GM18502 (cell line): ENCODE data around the gene CYB561.
A peak's percentile ranks its signal among the peaks of the same experiment; 100 is the strongest.

Source experiments
- ATAC-seq: cut with Tn5 transposase; IDR thresholded peaks from one replicate; pipeline ENCODE4 v1.9.1; 2021; ENCODE audit warnings: mild to moderate bottlenecking; ENCODE audit not compliant: unreplicated experiment, poor library complexity

The CYB561 gene

DNA sequence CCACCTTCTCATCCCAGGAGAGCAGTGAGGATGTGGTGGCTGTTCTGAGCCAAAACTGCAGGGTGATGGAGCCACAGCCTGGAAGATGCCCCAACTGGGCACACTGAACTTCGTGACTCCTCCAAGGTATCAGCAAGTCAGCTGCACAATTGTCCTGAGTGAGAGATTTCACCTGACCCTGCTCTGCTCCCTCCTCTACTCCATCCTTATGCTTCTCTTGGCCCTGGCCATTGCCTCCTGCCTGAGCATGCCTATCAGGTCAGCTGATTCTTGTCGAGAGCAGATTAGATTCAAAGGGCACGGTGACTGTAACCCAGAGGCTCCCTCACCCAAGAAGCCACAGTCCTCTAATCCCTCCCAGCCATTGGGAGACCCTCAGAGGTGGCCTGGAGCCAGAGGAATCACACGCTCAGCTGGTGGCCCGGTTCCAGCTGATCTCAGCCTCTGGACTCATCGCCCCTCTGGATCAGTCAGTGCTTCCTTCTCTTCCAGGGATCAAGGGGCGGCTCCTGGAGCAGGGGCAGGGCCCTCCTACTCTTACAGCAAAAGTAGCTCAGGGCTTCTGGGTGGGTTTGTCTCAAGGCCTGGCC is 7.0 kb upstream of the CYB561 start:
- no peak for ATAC-seq

DNA sequence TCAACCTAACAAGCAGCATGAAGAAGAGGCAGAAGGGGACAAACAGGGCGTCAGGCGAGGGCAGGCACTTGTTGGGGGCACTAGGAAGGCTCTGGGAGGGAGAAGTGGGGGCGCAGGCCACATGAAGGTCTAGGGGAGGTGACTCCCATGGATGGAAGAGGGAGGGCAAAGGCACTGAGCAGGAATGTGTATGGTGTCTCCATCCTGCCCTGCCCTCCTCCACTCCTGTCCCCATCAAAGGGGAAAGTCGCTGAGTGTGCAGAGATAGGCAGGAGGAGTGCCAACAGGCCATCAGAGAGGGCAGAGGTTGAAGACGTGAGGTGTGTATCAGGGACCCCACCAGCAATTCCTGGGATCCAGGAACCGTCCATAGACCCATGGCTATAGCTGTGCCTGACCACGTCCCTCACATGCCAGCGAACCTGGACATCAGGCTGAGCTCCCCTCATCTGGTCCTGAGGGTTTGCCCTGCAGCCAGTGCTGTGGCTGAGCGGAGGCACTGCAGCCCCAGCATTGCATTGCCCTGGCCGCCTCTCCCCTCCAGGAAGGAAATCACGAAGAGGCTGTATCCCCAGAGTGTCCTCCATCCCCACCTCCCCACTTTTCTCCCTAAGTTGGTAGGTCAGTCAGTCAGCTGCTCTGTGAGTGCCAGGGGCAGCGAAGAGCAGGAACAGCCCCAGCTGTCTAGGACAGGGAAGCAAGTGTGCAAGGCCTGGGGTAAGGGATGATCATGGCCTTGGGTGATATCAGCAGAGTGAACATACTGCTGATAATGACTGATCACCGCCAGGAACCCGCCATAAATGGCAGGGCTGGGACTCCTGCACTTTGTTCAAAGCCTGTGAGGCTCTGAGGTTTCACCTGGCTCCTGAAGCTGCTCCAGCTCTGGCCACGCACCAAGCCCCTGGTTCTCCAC is 6.2 kb upstream of the CYB561 start:
- ATAC-seq: no peak

DNA sequence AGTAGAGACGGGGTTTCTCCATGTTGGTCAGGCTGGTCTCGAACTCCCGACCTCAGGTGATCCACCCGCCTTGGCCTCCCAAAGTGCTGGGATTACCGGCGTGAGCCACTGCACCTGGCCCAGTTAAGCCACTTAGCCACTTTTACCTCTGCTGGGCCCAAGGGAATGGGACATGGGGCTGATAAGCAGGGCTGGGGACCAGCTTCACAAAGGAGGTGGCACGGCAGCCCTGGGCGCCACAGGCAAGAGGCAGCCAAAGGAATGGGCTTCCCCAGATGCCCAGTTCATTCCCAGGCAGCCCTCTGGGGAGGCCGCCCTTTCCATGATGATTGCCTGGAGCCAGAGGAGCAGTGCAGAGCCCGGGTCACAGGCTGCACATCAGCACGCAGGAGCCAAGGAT is 5.0 kb upstream of the CYB561 start:
- no peak for ATAC-seq

DNA sequence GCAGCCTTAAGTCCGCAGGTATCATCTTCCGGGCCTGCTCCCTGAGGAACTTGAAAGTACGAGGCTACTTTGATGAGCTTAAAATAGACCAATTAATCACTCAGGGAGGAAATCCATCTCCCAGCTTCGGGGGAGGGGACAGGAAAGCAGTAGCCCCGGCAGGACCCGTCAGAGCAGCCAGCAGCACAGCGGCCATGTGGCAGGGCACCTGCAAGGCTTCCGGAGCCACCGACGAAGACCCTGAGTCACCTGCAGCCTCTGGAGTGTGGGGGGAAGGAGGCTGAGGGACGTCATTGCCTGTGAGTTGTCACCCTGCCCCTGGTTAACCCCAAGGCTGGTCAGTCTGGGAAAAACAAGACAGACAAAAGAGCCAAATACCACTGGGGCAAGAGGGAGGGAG is 4.4 kb upstream of the CYB561 start:
- no peak for ATAC-seq

DNA sequence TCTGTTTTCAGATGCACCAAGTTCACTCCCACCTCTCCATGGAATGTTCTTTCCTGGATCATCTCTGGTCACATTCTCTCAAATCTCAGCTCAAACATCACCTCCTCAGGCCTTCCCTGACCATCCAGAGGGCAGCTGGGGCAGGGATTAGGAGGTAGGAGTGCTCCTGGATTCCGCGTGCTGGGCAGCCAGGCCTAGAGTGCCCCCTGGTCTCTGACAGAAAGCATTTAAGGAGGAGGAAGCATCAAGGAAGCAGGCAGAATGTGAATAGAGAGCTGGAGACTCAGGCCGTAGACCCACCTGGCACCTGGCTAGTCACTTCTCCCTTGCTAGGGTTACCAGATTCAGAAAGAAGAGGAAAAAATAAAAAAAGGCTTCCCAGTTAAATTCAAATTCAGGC is 2.5 kb upstream of the CYB561 start:
- ATAC-seq: no peak

DNA sequence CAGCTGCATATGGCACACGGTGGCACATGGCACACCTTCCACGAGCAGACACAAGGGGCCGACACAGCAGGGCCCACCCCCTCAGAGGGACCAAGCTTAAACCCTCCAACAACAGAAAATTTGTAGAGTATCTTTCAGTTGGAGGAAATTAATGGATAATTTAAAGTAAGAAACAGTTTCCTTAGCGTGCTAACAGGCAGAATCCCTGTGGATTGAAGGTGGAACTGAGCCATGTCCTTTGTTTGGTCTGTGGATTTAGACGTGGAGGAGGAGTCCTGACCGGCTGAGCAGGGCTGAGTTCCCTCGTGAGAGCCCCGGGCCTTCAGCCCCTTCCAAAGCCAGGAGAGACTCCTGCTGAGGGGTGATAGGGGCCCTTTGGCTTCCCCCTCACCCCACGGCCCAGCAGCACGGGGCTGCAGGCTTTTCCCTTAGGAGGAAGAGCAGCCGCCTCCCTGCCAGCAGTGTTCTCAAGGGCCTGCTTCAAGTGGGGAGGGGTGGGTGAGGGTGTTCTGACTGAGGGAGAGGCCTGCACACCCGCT is 1.4 kb upstream of the CYB561 start:
- no peak for ATAC-seq

DNA sequence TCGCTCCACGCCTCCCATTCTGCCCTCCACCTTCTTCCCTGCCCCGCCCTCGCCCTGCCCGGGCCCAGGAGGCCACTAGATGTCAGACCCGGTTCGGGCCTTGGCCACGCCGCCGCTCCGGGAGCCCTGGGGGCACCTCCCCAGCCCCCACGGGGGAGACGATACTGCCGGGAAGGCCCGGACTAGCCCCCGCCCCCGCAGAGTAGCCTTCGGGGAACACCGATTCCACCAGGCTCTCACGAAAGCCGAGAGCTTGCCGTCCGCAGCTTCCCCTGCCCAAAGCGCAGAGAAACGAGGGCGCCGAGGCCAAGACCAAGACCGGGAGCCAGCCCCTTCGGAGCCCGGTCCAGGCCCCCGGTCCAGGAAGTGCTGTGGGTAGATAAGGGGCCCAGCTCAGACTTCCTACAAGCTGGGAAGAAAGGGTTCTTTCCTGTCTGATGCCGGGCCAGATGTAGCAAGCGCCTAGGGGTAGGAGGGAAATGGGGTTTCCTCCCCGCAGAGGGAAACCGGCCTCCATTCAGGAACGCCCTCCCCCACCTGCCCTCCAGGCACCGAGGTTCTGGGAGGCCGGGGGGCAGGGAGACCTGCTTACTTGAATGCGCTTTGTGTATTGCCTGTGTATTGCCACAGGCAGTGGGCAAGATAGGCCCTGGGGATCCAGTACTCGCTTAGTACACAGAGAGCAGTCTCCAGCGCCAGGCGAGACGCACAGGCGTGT is 806 bp upstream of the CYB561 start:
- peak; percentile 34 for ATAC-seq

DNA sequence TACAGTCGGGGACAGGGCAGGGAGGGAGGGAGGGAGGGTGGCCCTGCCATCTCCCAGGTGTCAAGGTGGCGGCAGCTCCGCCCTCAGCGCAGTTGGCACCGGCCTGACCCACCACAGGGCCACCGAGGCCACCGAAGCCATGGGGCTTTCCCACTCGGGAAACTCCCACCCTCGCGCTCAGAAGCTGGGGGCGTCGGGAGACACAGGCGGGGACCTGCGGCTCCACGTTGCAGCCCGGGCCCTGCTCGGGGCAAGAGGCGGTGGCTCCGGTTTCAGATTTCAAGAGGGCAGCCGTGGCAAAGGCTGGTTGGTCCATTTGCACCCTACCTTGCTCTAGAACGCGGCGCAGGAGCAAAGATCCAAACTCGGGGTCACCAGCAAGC is 544 bp downstream of the CYB561 start:
- peak; percentile 32 for ATAC-seq

DNA sequence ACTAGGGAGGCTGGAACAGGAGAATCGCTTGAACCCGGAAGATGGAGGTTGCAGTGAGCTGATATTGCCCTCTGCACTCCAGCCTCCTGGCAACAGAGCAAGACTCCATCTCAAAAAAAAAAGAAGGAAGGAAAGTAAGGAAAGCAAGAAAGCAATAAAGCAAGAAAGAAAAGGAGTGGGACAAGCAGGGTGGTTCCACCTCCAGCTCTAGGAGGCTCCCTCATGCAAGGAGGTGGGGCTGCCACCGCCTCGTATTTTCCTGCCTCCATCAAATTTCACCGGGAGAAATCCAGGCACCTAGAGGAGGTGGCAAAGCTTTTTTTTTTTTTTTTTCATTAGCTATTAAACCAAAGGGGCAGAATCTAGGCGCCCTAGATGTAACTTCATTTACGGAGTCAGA is 1.0 kb downstream of the CYB561 start:
- ATAC-seq: no peak

DNA sequence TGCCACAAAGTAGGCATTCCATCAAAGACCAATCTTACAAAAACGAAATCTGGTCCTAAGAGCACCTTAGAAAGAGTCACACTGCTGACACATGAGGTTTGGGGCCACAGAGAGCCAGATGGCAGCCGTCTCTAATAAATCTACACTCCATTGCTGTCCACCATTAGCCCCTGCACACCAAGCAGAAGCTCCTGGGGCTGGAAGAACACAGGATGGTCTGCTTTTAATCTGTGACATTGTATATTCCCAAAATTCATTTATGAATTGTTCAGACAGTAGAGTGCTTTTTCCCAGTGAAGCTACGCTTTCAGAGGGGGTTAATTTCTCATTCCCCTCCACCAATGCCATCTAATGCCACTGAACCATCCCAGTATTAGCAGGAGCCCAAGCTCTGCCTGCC is 1.6 kb downstream of the CYB561 start:
- no peak for ATAC-seq

DNA sequence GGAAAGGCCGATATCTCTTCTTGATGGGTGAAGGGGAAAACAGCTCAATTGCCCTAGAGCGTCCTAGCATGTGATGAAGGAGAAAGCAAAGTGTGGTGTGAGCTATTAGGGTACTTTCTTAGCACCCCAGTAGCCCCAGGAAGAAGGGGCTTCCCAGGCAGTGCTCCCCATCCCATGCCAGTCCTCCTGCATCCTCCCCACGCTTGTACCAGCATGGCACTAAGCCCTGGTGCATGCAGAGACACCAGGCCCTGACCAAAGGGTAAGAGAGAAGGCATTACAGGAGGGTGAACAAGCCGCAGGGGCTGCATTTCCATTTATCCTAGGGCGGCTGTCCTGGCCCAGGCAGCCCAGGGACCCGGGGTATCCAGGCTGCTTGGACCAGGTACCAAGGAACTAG is 3.1 kb downstream of the CYB561 start:
- no peak for ATAC-seq

DNA sequence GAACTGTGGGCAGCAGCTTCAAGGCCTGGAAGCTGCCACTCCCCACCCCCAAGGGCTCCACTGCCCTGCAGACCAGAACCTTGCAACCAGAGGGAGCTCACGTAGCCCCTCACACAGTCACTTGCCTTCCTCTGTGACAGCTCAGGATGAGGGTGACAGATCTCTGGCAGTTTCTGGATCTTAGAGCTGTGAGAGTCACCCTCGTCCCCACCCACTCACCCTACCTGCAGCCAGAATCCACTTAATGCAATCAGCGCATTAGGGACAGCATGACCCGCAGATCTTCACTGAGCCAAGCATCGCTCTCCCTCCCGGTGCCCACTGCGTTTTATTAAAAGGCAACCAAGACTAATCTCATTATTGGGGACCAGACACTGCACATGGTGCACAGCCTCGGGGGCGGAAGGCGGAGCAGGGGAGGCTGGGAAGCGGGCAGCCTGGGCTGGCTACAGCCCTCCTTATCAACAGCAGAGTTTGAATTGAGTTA is 3.5 kb downstream of the CYB561 start:
- no peak for ATAC-seq

DNA sequence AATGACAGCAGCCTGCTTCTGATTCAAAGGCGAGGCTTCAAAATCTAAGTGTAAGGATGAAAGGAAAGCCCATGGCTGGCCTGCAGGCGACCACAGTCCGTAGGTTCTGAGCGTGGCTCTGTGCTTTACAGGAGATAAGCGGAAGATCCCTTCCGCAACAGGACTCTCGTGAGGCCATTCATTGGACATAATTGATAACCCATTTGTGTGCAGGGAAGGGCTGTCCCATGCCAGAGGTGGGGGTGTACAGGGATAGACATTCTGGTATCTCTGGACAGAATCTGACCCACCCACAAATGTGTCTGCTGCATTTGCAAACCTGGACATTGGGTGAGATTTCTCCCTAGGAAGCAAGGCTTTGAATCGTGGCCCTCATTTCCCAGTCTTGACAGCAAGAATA is 4.0 kb downstream of the CYB561 start:
- no peak for ATAC-seq

DNA sequence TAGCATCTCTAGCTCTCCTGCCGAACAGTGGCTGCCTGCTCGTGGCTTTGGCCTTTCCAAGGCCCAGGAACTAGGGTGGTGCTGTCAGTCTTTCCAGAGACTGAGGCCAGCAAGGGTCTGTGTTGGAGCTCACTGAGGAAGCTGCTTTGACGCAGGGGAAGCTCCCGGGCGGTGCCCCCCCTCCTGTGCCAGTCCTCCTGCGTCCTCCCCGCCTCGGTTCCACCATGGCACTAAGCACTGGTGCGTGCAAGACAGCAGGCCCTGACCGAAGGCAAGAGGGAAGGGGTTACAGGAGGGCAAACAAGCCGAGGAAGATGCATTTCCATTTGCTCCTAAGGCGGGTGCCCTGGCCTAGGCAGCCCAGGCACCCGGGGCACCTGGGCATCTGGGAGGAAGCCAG is 4.5 kb downstream of the CYB561 start:
- no peak for ATAC-seq

DNA sequence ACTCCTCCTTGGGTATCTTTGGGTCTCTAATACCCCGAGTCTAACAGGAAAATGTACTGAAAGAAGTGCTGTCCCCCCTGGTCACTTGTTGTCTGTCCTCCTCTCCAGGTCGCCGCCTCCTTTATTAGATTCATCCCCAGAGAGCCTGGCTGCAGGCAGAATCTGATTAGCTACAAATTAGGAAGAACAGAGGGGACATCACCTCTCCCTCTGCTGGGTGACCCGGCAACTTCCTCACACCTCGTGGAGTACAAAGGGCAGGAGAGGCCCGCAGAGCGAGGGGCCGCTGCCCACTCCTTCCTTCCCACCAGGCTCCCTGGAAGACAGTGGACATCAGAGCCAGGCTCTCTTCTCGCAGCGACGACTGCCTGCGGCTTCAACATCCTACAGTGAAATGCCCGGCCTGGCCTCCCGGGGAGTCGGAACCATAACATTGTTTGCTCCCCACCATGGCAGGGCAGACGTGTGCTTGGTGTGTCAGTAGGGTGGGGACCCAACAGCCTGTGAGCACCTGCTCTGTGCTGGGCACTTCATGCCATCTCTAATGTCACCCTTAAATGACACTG is 5.3 kb downstream of the CYB561 start:
- ATAC-seq: no peak

DNA sequence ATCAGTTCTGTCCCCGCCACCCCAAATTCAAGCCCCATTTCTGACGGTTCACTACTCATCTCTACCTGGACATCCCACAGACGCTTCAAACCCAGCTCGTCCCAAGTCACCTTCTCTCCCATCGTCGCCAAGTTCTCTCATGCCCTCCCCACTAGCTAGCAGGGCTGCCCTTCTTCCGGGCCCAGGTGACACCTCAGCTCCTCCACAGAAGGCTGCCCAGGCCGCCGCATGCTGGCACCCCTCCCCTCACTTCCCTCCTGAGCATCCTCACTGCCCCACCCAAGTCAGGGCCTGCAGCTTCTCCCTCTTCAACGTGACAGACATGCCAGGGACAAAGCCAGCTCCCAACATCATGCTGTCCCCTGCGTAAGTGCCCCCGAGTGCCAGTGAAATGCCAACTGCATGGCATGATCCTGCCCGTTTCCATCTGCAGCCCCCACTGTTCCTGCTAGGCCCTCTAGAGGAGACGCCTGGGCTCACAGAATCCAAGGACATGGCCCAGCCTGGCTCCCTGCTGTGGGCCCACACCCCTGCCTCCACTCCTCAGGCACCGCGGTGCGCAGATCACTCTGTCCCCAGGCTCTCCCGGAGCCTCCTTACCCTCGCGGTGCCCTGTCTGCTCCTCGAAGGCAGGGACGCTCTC is 5.9 kb downstream of the CYB561 start:
- no peak for ATAC-seq

DNA sequence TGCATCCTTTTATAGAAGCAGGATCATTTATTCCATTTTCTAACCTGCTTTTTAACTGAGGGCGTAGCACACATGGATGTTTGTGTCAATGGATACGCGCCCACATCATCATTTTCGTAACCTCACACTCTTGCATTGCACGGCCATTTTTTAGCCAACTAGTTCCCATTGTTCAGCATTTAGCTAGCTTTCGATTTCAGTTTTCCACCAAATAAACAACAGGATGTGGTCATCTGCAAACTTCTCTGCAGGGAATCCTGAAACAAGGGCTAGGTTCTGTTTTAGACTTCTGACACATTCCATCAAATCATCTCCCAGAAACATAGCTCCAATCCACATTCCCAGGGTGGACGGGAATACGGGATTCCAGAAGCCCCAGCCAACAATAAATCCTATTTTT is 6.4 kb downstream of the CYB561 start:
- ATAC-seq: no peak

DNA sequence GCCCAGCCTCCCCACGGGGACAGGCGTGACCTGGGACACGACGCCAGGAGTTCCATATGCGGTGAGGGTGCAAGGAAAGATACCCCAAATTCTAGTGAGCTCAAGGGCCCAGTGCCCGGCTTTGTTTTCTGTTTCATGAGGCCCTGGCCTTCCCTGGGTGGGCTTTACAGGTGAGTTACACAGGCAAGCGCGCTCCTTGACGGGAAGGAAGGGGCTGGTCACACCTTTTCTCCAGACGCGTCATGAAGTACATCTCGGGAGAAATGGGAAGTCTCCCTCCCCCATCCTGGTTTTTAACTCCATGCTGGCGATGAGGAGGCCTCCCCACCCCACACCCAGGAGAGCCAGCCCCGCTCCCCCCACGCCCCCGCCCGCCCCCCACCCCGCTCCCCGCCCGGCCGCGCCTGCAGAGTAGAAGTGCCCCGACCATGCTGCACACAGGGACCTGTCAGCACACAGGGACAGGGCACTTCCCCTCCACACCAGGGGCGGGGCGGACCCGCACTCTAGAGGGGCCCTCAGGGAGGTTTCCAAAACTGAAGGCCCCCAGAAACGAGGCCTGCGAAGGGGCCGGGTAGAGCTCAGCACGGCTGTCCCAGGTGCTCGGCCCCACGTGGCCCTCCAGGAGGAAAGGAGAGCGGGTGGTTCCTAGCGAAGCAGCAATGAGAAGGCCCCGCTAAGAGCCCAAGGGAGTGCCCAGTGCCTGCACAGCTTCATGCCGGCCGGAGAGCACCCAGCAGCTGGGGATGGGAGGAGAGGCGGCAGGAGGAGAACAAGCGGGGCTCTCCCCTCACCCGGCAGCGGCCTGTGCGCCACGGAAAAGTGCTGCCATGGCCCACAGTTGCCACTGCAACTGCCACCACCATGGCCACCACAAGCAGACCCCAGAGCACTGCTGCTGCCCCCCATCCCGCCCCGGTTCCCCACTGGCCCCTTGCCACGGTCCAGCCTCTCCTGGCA is 7.7 kb downstream of the CYB561 start:
- ATAC-seq: no peak
